ENCODE measurements around the gene OPRL1.

DNA sequence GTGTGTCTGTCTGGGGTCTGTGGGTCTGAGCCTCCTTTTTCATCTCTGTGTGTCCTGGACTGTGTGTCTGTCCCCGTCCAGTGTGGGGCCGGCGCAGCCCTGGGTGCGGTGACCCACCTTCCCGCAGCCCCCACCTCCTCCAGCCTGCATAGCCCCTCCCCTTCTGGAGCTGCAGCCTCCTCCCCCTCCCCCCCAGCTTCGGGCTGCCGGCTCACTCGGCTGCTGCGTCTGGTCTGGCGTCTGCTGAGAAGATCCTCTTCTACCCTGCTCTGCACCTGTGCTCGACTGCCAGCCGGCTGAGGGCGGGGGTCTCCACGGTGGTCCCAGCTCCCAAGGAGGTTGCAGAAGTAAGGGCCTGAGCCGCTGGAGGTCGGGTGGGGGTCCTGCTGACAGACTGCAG is 11.9 kb downstream of the OPRL1 start:
- no peak for TF ChIP-seq CTCF (IDR thresholded peaks at IDR 0.05)
- no peak for TF ChIP-seq GABPA (IDR thresholded peaks at IDR 0.05; ENCODE audit: low read depth)
- TF ChIP-seq USF2 (IDR thresholded peaks at IDR 0.05; ENCODE audit: borderline replicate concordance, low read depth, low read length), result no peak
- no peak for TF ChIP-seq EP300 (IDR thresholded peaks at IDR 0.05; ENCODE audit: borderline replicate concordance in 1 of 2, low read depth in 1 of 2, low read length in 1 of 2)
- TF ChIP-seq YY1 (IDR thresholded peaks at IDR 0.05; ENCODE audit: low read depth), result no peak
- TF ChIP-seq MAX (IDR thresholded peaks at IDR 0.05; ENCODE audit: low read depth), result no peak
